Peyer's patch (tissue), 4 donors: ENCODE measurements around the gene SHISA8. TPM values are rescaled to one million over a fixed set of nuclear protein-coding genes. Genes with fewer than 3 reads are reported as not detected.

Experiments used
- DNase-seq, 3 donors: peaks; one replicate each; pipeline ENCODE4 v3.0.0-alpha.2; 2017 to 2019
- H3K27ac ChIP-seq, 4 donors: fragments of 200-600 bp; sonication (generic); one replicate each; pipeline ENCODE4 v1.5.1; 2016 to 2019
- H3K27me3 ChIP-seq, 2 donors: fragments of 200-600 bp; sonication (generic); one replicate each; pipeline ENCODE4 v1.5.1; 2019
- H3K36me3 ChIP-seq, 3 donors: fragments of 200-600 bp; sonication (generic); one replicate each; pipeline ENCODE4 v1.5.1; 2016 to 2019
- H3K4me1 ChIP-seq, 4 donors: fragments of 200-600 bp; sonication (generic); one replicate each; pipeline ENCODE4 v1.5.1; 2016 to 2019
- H3K4me3 ChIP-seq, 4 donors: fragments of 200-600 bp; sonication (generic); 1 replicate in 3 of 4; 2 replicates in 1 of 4; pipeline ENCODE4 v1.5.1; 2016 to 2019; ENCODE audit warnings: mild to moderate bottlenecking in 1 of 4
- H3K9me3 ChIP-seq, 4 donors: fragments of 200-600 bp; sonication (generic); one replicate each; pipeline ENCODE4 v1.5.1; 2016 to 2019; ENCODE audit warnings: mild to moderate bottlenecking in 1 of 4
- POLR2A ChIP-seq, 2 donors: fragments of 450-650 bp; IDR thresholded peaks; one replicate each; pipeline ENCODE4 v1.5.1; 2017; ENCODE audit warnings: antibody characterized with exemption in 2 of 2, mild to moderate bottlenecking in 2 of 2, moderate library complexity in 2 of 2
- total RNA-seq, 4 donors: library from RNA; depleted of rRNA; stranded (reverse); fragments of >200 nt; gene quantifications; one replicate each; pipeline ENCODE4 v1.1.0, GENCODE V29; 2016
- TF ChIP-seq, protein P1 (sequence below), 6 experiments: fragments of 450-650 bp in 4 of 6; fragments of 200-600 bp in 2 of 6; sonication (generic) in 1 of 6; IDR thresholded peaks; one replicate each; pipeline ENCODE4 v1.5.1; 2017 to 2019; ENCODE audit warnings: antibody characterized with exemption in 6 of 6, mild to moderate bottlenecking in 3 of 6, moderate library complexity in 1 of 6

SHISA8 gene
- not detected for total RNA-seq

DNA sequence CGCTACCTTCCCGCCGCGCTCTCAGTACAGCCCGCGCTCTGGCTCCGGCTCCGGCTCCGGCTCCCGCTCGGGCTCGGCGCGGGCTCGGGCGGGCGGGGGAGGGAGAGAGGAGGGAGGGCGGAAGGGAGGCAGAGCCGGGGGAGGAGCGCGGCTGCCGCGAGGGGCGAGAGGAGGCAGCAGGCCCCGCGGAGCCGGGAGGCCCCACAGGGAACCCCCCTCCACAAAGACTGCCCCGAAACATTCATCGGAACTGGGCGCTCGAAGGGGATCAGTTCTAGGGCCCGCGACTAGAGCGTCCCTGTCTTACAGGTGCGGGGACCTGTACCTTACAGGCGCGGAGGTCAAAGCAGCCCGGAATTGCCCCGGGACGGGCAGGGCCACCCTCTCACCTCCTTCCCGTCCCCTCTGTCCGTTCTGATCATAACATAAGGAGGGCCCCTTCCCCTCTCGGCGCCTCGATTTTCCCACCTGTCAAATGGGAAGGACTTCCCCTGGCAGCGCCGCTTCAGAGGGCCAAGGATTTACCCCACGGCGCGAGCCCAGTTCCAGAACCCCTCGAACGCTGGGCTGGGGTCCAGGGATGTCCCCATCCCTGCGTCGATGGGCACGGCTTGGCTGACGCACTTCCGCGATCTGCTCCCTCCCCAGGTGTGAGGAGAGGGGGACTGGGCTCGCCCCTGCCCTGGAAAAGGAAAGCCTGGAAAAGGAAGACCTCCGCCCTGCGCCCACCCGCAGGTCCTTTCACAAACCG lies at the start of gene SHISA8:
TSS of gene SHISA8 (minus strand) at position 40 of the 751 bp plus-strand sequence. CDS start 407 bp downstream, outside the sequence.
- H3K4me1 ChIP-seq: peaks cover 2 to 48% (median 34%) of the 10 kb centered on the region in 4 donors

DNA sequence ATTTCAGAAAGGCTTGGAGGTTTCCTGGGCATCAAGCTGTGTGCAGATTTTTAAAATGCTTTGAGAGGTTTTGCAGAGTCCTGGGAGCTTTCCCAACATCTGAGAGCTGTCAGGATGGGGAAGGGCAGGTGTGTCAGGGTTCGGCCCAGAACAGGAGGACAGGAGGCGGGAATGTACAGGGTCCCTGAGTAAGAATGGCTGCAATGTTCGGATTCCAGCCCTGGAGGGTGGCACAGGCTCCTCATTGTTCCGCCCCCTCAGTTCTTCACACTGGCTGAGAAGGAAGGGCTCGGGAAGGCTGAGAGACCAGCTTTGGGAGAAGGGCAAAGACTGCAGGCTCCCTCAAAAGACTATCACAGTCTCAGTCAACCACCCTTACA lies 49.2 kb upstream of the SHISA8 start:
- Histone ChIP-seq H3K27ac (no peak overlapping the region), H3K27me3 (no peaks in the 10 kb centered on the region), H3K4me3 (no peak overlapping the region), H3K9me3 (no peaks in the 10 kb centered on the region), H3K4me1 (no peaks in the 10 kb centered on the region), H3K36me3 (no peaks in the 10 kb centered on the region)
- TF ChIP-seq POLR2A (IDR thresholded peaks at IDR 0.05): no peak
- TF ChIP-seq, protein P1, sequence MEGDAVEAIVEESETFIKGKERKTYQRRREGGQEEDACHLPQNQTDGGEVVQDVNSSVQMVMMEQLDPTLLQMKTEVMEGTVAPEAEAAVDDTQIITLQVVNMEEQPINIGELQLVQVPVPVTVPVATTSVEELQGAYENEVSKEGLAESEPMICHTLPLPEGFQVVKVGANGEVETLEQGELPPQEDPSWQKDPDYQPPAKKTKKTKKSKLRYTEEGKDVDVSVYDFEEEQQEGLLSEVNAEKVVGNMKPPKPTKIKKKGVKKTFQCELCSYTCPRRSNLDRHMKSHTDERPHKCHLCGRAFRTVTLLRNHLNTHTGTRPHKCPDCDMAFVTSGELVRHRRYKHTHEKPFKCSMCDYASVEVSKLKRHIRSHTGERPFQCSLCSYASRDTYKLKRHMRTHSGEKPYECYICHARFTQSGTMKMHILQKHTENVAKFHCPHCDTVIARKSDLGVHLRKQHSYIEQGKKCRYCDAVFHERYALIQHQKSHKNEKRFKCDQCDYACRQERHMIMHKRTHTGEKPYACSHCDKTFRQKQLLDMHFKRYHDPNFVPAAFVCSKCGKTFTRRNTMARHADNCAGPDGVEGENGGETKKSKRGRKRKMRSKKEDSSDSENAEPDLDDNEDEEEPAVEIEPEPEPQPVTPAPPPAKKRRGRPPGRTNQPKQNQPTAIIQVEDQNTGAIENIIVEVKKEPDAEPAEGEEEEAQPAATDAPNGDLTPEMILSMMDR (IDR thresholded peaks at IDR 0.05): no peak
- DNase-seq: no peak

More for the DNA sequence above, at the start of gene SHISA8:
- Histone ChIP-seq H3K36me3 (no peaks in the 10 kb centered on the region), H3K27me3 (peaks cover 0 to 54% of the 10 kb centered on the region in 2 donors), H3K4me3 (peak within 1 kb of the TSS; percentile 39 to 76 (median 55)), H3K9me3 (no peaks in the 10 kb centered on the region), H3K27ac (peak within 1 kb of the TSS in 1 of 4 donors; percentile 73)
- peak; percentile 67 to 73 (median 71) for DNase-seq
- TF ChIP-seq POLR2A (IDR thresholded peaks at IDR 0.05): no peak
- TF ChIP-seq, protein P1 (IDR thresholded peaks at IDR 0.05): no peak

DNA sequence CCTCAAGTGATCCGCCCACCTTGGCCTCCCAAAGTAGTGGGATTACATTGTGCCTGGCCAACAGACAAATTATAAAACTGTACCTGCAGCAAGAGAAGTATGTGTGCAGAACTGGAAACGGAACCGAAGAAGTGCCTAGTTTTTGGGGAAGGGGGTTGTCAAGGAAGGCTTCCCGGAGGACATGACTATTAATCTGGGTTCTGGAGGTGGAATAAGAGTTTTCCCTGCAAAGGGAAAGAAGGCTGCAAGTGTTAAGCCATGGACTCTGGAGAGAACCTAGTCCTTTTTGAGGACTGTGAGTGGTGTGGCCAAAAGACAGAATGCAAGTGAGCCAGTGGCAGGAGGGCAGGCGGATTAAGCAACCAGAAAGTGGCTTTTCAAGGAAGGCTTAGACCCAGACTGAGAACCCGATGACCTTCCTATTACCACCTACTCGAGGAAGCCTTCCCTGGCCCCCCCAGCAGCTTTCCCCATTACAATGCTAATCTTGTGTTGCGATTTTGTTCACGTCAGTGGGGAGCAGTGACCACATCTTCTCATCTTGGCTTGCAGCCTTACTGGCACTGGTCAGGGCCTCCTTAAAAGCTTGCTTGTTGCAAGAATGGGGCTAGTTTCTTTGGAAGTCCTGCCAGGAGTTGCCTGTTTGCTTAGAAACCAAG lies 48.7 kb upstream of the SHISA8 start:
- H3K36me3 ChIP-seq: no peaks in the 10 kb centered on the region
- no peaks in the 10 kb centered on the region for H3K9me3 ChIP-seq
- no peak for TF ChIP-seq POLR2A (IDR thresholded peaks at IDR 0.05)
- TF ChIP-seq, protein P1 (IDR thresholded peaks at IDR 0.05): no peak
- no peak for DNase-seq
- H3K4me1 ChIP-seq: no peaks in the 10 kb centered on the region
- no peak overlapping the region for H3K4me3 ChIP-seq
- H3K27ac ChIP-seq: no peak overlapping the region
- no peaks in the 10 kb centered on the region for H3K27me3 ChIP-seq

DNA sequence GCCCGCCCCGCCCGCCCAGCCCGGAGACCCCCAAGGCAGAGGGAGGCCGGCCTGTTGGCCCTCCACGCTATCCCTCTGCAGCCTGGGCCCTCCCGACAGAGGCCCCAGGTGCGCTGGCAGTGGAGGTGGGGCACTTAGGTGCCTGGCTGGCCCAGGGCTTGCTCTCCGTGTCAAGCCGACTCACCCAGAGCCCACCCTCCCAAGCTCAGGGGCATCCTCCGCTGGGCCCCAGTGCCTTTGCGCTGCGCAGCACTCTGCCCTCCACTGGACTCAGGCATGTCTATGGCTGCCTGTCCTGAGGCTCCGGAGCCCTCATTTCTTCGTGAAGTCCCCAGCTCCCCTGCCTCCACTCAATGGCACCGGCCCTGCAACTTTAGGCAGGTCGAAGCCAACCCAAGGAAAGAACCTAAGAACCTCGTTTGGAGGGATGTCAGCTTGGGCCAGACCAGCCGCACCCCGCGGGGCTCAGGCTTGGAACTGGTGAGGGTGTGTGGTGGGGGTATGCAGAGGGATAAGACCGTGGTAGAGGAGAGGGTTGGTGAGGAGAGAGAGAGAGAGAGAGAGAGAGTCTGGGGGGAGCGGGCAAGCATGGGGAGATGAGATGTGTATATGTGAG lies 43.2 kb upstream of the SHISA8 start:
- Histone ChIP-seq H3K4me1 (peaks cover 0 to 5% (median 2%) of the 10 kb centered on the region in 4 donors), H3K4me3 (peak overlapping the region in 3 of 4 donors; percentile 38 to 42 (median 41)), H3K27ac (peak overlapping the region in 1 of 4 donors; percentile 14), H3K36me3 (no peaks in the 10 kb centered on the region), H3K9me3 (no peaks in the 10 kb centered on the region), H3K27me3 (no peaks in the 10 kb centered on the region)
- TF ChIP-seq, protein P1 (IDR thresholded peaks at IDR 0.05): no peak
- no peak for TF ChIP-seq POLR2A (IDR thresholded peaks at IDR 0.05)
- no peak for DNase-seq

DNA sequence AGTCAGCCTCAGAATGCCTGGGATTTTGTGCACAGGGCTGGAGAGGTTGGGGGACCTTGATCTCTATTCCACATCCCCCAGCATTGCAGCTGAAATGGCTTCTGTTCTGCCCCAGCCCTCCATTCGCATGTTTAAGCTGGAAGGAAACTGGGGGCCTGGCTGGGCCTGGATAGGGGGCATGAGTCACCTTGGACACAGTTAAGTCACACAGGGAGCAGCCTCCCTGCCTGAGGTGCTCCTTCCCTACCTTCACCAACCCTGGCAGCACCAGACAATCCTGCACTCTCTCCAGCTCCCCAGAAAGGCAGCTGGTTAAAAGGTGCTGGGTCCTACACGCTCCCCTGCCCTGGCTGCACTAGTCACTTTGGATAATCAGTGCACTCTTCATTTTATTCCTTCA lies 37.8 kb upstream of the SHISA8 start:
- Histone ChIP-seq H3K9me3 (no peaks in the 10 kb centered on the region), H3K27me3 (no peaks in the 10 kb centered on the region), H3K4me1 (peaks cover 0 to 3% (median under 1%) of the 10 kb centered on the region in 4 donors), H3K36me3 (no peaks in the 10 kb centered on the region), H3K27ac (no peak overlapping the region), H3K4me3 (no peak overlapping the region)
- TF ChIP-seq POLR2A (IDR thresholded peaks at IDR 0.05): no peak
- TF ChIP-seq, protein P1 (IDR thresholded peaks at IDR 0.05): no peak
- DNase-seq: no peak
